Epithelial cell of proximal tubule (primary cell): ENCODE results near the gene F5. TPM values are rescaled to one million over a fixed set of nuclear protein-coding genes. Genes with fewer than 3 reads are reported as not detected.

Experiments used
- DNase-seq: peaks from one replicate; pipeline ENCODE4 v3.0.0-alpha.2; 2011; ENCODE audit warnings: low read depth
- H3K4me3 ChIP-seq: 2 replicates; pipeline ENCODE4 v1.5.1; 2011; ENCODE audit warnings: low read depth, mild to moderate bottlenecking, low read length
- total RNA-seq: library from RNA; depleted of rRNA; stranded (reverse); fragments of >200 nt; gene quantifications from 2 replicates; pipeline ENCODE4 v1.2.3, GENCODE V29; 2015
- TF ChIP-seq, protein P1 (sequence below): conservative IDR thresholded peaks from 2 replicates; pipeline ENCODE4 v1.5.1; 2012; ENCODE audit warnings: low read depth, mild to moderate bottlenecking, low read length

The F5 gene
- total RNA-seq, 1 donor from 2014 or later = not detected

GRCh38 chr1:169624122-169624521 is 37.8 kb upstream of the F5 start:
- H3K4me3 ChIP-seq = no peak overlapping the region
- no peak for DNase-seq
- TF ChIP-seq, protein P1, sequence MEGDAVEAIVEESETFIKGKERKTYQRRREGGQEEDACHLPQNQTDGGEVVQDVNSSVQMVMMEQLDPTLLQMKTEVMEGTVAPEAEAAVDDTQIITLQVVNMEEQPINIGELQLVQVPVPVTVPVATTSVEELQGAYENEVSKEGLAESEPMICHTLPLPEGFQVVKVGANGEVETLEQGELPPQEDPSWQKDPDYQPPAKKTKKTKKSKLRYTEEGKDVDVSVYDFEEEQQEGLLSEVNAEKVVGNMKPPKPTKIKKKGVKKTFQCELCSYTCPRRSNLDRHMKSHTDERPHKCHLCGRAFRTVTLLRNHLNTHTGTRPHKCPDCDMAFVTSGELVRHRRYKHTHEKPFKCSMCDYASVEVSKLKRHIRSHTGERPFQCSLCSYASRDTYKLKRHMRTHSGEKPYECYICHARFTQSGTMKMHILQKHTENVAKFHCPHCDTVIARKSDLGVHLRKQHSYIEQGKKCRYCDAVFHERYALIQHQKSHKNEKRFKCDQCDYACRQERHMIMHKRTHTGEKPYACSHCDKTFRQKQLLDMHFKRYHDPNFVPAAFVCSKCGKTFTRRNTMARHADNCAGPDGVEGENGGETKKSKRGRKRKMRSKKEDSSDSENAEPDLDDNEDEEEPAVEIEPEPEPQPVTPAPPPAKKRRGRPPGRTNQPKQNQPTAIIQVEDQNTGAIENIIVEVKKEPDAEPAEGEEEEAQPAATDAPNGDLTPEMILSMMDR = no peak

DNA sequence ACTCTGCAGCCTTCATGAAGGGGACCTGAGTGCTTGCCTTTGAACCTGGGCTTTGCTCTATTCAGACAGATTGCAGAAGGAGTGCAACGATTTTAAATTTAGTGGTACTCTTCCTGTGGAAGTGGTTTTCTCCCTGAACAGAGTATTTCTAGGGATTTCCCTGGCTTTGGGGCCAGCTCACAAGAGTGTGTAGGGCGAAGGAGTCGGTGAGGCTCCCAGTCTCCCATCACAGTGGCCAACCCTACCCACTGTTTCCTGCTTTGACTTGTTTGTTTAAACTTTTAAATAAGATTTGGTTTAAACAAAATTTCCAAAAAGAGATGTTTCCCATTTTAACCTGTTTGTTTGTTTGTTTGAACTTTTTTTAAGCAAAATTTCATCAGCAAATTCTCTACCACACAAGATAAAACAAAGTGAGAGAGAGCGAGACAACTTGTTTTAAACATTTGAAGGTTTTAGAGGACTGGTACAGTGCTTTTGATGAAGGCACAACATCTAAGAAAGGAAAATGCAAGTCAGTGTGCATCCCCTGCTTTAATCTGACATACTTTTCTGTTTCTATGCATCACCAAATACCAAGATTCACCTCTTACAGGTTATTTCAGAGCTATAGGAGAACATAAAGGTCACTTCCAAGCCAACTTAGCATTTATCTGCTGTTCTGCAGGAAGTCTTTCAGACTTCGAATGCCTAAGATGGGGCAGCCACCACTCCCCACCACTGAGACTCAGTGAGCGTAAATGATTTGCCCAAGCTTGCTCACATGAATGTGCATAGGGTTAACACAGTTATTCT is 37.0 kb upstream of the F5 start:
- no peak overlapping the region for H3K4me3 ChIP-seq
- DNase-seq = no peak
- TF ChIP-seq, protein P1 = no peak

DNA sequence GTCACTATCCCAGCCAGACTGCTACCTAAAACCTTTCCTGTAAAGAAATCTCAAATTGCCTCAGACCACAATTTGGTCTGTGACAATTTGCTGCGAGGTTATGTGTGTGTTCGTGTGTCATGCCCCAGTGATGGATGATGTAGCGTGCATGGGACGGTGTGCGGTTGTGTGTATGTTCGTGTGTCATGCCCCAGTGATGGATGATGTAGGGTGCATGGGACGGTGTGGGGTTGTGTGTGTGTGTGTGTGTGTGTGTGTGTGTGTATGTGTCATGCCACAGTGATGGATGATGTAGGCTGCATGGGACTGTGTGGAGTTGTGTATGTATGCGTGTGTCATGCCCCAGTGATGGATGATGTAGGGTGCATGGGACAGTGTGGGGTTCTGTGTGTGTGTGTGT is 34.3 kb upstream of the F5 start:
- DNase-seq = no peak
- no peak overlapping the region for H3K4me3 ChIP-seq
- TF ChIP-seq, protein P1 = no peak

DNA sequence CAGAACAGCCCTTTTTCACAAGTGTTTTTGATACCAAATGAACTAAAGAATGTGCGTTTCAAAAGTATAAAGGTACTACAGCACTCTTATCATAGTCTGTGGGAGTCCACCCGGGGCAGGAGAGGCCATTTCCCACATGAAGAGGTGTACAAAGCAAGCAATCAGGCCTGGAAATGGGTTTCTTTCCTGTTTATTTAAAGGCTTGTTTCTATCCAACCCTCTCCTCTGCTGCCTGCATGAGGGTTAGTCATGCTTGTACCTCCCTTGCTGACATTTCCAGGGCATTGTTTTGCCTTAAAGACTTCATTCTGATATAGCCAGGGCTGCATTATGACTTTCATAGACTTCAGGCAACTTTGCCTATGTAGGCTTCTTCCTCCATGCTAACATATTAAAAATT is 32.1 kb upstream of the F5 start:
- TF ChIP-seq, protein P1 = no peak
- no peak overlapping the region for H3K4me3 ChIP-seq
- DNase-seq = no peak

DNA sequence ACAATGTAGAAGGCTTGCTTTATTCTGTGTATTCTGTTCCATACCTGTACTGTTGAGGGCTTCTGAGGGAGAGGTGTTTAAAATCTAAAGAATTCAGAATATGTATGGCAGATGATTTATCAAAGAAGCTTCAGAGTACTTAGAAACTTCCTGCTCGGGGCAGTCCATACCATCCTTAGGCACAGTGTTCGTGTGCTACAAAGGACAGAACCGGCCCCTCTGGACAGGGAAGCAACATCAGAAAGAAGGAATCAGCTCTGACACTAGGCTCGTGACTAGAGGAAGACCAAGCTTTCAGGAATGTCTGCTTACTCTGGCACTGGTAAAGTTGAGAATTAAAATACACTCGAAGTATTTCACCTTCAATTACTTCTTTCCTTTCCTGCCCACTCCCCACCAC is 29.5 kb upstream of the F5 start:
- TF ChIP-seq, protein P1 = no peak
- DNase-seq = no peak
- H3K4me3 ChIP-seq = no peak overlapping the region

DNA sequence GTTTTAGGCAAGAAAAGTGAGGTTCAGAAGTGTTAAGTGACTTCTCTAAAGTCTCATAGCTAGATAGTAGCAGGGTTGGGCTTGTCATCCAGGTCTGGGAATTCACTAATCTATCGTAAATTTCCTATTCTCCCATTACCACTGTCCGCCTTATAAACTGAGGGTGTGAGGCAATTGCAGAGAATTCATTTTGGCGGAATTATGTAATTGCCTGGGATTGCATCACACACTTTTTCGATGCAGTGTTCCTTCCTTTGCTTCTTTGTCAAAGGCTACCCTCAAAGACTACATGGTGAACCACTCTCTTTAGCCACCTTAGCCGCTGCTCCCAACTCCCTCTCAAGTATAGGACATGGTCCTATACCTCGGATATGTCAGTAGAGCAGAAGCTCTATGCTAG is 24.6 kb upstream of the F5 start:
- no peak overlapping the region for H3K4me3 ChIP-seq
- TF ChIP-seq, protein P1 = no peak
- no peak for DNase-seq

DNA sequence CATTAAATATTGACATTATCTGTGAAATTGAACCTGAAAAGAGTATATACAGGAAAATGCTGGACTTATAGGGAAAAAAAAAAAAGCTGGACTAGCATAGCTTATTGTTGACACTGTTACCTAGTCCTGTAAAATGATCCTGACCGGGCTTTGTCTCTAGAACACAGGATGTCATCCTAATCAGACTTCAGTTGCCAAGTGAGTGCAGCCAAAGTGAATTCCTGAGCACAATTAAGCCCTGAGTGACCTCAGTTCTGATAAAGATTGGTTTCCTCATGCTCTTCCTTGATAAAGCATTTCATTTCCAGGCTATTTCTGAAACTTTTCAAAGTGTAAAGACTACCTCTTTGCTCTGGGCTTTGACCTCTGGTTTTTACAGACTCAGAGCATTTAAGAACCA is 23.8 kb upstream of the F5 start:
- no peak overlapping the region for H3K4me3 ChIP-seq
- no peak for DNase-seq
- TF ChIP-seq, protein P1 = no peak
